WERI-Rb-1 (cell line): ENCODE data around the gene SSNA1.

Experiments used
- DNase-seq: peaks from one replicate; pipeline ENCODE4 v3.0.0-alpha.2; 2020
- H3K27ac ChIP-seq: fragments of 250-450 bp; sonication (Bioruptor Pico); 2 replicates; pipeline ENCODE4 v1.5.1; 2020; ENCODE audit warnings: mild to moderate bottlenecking, moderate library complexity
- H3K27me3 ChIP-seq: fragments of 250-450 bp; sonication (Bioruptor Pico); 2 replicates; pipeline ENCODE4 v1.5.1; 2021; ENCODE audit warnings: mild to moderate bottlenecking, low read depth, moderate library complexity; ENCODE audit not compliant: insufficient read depth, severe bottlenecking
- H3K36me3 ChIP-seq: fragments of 250-450 bp; sonication (Bioruptor Pico); 2 replicates; pipeline ENCODE4 v1.5.1; 2020; ENCODE audit warnings: mild to moderate bottlenecking, moderate library complexity
- H3K4me3 ChIP-seq: 2 replicates; pipeline ENCODE4 v1.5.1; 2011; ENCODE audit warnings: low read depth, mild to moderate bottlenecking, control low read depth, low read length
- H3K9me3 ChIP-seq: fragments of 250-450 bp; sonication (Bioruptor Pico); 2 replicates; pipeline ENCODE4 v1.5.1; 2021; ENCODE audit warnings: mild to moderate bottlenecking, moderate library complexity; ENCODE audit not compliant: severe bottlenecking
- TF ChIP-seq, protein P1 (sequence below): IDR thresholded peaks from 2 replicates; pipeline ENCODE4 v1.5.1; 2011; ENCODE audit warnings: low read depth, mild to moderate bottlenecking, control low read depth, inconsistent platforms, low read length

Gene SSNA1

DNA sequence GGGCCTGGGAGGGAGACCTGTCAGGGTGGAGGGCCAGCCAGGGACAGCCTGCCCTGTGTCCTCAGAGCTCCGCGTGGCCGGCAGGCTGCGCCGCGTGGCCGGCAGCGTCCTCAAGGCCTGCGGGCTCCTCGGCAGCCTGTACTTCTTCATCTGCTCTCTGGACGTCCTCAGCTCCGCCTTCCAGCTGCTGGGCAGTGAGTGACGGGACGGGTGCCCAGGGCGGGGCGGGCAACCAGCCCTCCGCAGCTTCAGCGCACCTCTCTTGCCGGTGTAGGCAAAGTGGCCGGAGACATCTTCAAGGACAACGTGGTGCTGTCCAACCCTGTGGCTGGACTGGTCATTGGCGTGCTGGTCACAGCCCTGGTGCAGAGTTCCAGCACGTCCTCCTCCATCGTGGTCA, 44.0 kb downstream of the SSNA1 start:
- no peaks in the 10 kb centered on the region for H3K36me3 ChIP-seq
- no peak for DNase-seq
- no peak overlapping the region for H3K4me3 ChIP-seq
- H3K9me3 ChIP-seq = no peaks in the 10 kb centered on the region
- H3K27ac ChIP-seq = no peak overlapping the region
- no peaks in the 10 kb centered on the region for H3K27me3 ChIP-seq
- TF ChIP-seq, protein P1, sequence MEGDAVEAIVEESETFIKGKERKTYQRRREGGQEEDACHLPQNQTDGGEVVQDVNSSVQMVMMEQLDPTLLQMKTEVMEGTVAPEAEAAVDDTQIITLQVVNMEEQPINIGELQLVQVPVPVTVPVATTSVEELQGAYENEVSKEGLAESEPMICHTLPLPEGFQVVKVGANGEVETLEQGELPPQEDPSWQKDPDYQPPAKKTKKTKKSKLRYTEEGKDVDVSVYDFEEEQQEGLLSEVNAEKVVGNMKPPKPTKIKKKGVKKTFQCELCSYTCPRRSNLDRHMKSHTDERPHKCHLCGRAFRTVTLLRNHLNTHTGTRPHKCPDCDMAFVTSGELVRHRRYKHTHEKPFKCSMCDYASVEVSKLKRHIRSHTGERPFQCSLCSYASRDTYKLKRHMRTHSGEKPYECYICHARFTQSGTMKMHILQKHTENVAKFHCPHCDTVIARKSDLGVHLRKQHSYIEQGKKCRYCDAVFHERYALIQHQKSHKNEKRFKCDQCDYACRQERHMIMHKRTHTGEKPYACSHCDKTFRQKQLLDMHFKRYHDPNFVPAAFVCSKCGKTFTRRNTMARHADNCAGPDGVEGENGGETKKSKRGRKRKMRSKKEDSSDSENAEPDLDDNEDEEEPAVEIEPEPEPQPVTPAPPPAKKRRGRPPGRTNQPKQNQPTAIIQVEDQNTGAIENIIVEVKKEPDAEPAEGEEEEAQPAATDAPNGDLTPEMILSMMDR = no peak

DNA sequence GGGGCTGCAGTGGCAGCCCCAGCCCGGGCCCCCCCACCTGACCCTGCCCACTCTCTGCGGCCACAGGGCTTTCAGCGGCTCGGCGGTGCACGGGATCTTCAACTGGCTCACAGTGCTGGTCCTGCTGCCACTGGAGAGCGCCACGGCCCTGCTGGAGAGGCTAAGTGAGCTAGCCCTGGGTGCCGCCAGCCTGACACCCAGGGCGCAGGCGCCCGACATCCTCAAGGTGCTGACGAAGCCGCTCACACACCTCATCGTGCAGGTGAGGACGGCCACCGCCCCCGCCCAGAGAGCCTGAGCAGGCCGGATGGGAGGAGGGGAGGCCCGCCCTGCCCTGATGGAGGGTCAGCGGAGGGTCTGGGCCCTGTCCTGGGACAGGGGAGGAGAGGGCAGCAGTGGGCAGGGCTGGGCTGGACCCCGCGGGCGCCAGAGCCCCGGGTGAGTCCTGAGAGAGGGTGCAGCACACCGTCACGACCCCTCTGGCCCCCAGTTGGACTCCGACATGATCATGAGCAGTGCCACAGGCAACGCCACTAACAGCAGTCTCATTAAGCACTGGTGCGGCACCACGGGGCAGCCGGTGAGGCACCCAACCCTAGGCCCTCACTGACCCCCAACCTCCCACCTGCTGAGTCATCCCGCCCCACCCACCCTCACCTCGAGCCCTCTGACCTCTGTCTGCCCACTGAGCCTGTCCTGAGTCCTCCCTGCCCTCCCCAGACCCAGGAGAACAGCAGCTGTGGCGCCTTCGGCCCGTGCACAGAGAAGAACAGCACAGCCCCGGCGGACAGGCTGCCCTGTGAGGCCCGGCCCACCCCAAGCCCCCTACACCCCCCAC, 44.9 kb downstream of the SSNA1 start:
- no peak for DNase-seq
- H3K27ac ChIP-seq = no peak overlapping the region
- TF ChIP-seq, protein P1 = no peak

DNA sequence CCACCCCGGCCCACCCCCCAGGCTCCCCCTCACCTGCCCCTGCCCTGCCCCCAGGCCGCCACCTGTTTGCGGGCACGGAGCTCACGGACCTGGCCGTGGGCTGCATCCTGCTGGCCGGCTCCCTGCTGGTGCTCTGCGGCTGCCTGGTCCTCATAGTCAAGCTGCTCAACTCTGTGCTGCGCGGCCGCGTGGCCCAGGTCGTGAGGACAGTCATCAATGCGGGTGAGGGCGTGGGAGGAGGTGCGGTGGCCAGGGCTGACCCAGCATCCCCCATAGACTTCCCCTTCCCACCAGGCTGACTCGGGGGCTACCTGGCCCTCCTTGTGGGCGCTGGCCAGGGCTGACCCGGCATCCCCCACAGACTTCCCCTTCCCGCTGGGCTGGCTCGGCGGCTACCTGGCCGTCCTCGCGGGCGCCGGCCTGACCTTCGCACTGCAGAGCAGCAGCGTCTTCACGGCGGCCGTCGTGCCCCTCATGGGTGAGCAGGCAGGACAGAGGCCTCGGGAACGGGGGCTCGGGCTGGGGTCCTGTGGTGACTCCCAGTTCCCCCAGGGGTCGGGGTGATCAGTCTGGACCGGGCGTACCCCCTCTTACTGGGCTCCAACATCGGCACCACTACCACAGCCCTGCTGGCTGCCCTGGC, 45.7 kb downstream of the SSNA1 start:
- H3K27me3 ChIP-seq = no peaks in the 10 kb centered on the region
- no peak overlapping the region for H3K27ac ChIP-seq
- no peak for DNase-seq
- TF ChIP-seq, protein P1 = no peak
- H3K4me3 ChIP-seq = no peak overlapping the region
- H3K36me3 ChIP-seq = no peaks in the 10 kb centered on the region
- no peaks in the 10 kb centered on the region for H3K9me3 ChIP-seq

More for the DNA sequence above, 44.9 kb downstream of the SSNA1 start:
- no peaks in the 10 kb centered on the region for H3K9me3 ChIP-seq
- H3K36me3 ChIP-seq = no peaks in the 10 kb centered on the region
- no peak overlapping the region for H3K4me3 ChIP-seq
- H3K27me3 ChIP-seq = no peaks in the 10 kb centered on the region

- DNase-seq = no peak
- Histone ChIP-seq H3K4me3 (no peak overlapping the region), H3K27ac (no peak overlapping the region), H3K9me3 (no peaks in the 10 kb centered on the region), H3K27me3 (no peaks in the 10 kb centered on the region), H3K36me3 (no peaks in the 10 kb centered on the region)
- TF ChIP-seq, protein P1 = no peak
Observed at GRCh38 chr9:137234758-137235423, 46.4 kb downstream of the SSNA1 start.

DNA sequence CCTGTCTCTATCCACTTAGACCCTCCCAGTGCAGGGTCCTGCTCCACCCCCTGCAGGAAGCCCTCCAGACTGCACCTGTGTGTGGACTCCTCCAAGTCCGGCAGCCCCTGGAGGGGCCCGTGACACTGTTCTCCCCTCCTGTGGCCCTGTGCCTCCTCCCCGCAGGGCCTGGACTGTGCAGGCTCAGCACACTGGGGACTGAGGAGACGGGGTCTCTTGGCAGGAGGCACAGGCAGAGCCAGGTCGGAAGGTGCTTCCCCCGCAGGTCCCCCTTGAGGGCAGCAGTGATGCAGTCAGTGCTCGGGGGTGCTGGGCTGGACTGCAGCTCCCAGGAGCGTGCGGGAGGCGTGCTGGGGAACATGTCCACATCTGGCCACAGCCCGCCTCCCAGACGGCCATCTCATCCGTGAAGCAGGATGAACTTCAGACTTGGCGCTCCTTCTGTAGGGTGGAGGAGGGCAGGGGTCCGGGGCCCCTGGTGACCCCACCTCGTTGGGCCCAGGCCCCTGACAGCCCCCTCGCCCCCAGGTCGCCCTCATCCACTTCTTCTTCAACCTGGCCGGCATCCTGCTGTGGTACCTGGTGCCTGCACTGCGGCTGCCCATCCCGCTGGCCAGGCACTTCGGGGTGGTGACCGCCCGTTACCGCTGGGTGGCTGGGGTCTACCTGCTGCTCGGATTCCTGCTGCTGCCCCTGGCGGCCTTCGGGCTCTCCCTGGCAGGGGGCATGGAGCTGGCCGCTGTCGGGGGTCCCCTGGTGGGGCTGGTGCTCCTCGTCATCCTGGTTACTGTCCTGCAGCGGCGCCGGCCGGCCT, 47.2 kb downstream of the SSNA1 start:
- Histone ChIP-seq H3K4me3 (peak overlapping the region; percentile 32; the same call in 1 of the 2 replicates), H3K9me3 (no peaks in the 10 kb centered on the region)

More for the DNA sequence above, 47.2 kb downstream of the SSNA1 start:
- DNase-seq = no peak
- TF ChIP-seq, protein P1 = peak; percentile 0; the same call in 1 of the 2 replicates
- no peaks in the 10 kb centered on the region for H3K27me3 ChIP-seq
- H3K27ac ChIP-seq = no peak overlapping the region
- no peaks in the 10 kb centered on the region for H3K36me3 ChIP-seq
